ENCODE results near the gene PHACTR3. TPM values are rescaled to one million over a fixed set of nuclear protein-coding genes. Genes with fewer than 3 reads are reported as not detected.

PHACTR3 gene
- total and polyA plus RNA-seq, 2 of the 8 experiments (the other 6 are each of a cell fraction or from before 2014, with no cell fraction given) = 0.05 to 0.13 TPM

DNA sequence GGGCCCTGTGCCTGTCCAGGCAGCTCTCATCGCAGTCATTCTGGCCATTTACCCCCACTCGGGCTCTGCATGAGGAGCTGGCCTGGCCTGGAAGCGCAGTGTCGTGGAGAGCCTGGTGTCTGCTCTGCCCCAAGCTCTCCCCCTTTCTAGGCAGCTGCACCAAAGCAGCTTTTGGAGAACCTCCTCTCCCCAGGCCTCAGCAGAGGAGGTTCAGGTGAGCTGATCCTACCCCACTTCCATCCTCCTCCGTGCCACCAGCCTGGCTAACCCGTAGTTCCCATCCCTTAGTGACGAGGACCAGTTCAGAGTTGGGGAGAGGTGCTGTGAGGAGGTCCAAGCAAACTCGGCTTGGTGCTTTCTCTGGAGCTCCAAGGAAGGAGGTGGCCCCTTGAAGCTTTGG lies 30.5 kb upstream of the PHACTR3 start (continued):
- TF ChIP-seq HDAC2 (IDR thresholded peaks at IDR 0.05; ENCODE audit: borderline replicate concordance in 1 of 2, low read depth in 2 of 2, low read length in 2 of 2) (no peak), EZH2 (IDR thresholded peaks at IDR 0.05; ENCODE audit: low read depth, low read length, severe bottlenecking) (no peak), KDM5A (IDR thresholded peaks at IDR 0.05; ENCODE audit: low read length) (no peak)
